H1 (cell line): ENCODE measurements around the gene MORF4L1. TPM values are rescaled to one million over a fixed set of nuclear protein-coding genes. Genes with fewer than 3 reads are reported as not detected.

Source experiments
- CTCF ChIA-PET: fragments of 300-600 bp; sonication (Branson Sonifier 250); formaldehyde crosslinking; loops from one replicate; lab custom pipeline; 2021; ENCODE audit not compliant: partially characterized antibody; lab: Charles Lee
- POLR2A ChIA-PET: fragments of 300-600 bp; sonication (Branson Sonifier 250); formaldehyde crosslinking; loops from one replicate; lab custom pipeline; 2021; ENCODE audit warnings: inconsistent platforms; ENCODE audit not compliant: partially characterized antibody; lab: Charles Lee
- DNase-seq, 2 experiments: peaks; one replicate each; pipeline versions ENCODE4 v3.0.0 to v3.0.0-alpha.2; 2010 to 2022; ENCODE audit warnings: low spot score in 2 of 2, low read depth in 1 of 2, mixed read lengths in 1 of 2
- FAIRE-seq: peaks from 2 replicates; lab custom pipeline; 2011; peaks lifted over from hg19 to GRCh38; lab: Jason Lieb, UNC
- H2AFZ ChIP-seq: 2 replicates; pipeline ENCODE4 v1.8.1; 2012; ENCODE audit warnings: low read length, inconsistent platforms
- H2AK5ac ChIP-seq: 2 replicates; pipeline ENCODE4 v1.6.1; 2013; ENCODE audit warnings: low read depth, low read length
- H2BK120ac ChIP-seq: replicated peaks from 2 replicates; pipeline ENCODE3; 2013; ENCODE audit warnings: low read depth, low read length, inconsistent platforms
- H2BK12ac ChIP-seq: 2 replicates; pipeline ENCODE4 v1.6.1; 2013; ENCODE audit warnings: low read depth, low read length
- H2BK15ac ChIP-seq: 2 replicates; pipeline ENCODE4 v1.6.1; 2013; ENCODE audit warnings: low read length
- H2BK20ac ChIP-seq: 2 replicates; pipeline ENCODE4 v1.6.1; 2013; ENCODE audit warnings: low read length
- H2BK5ac ChIP-seq: 2 replicates; pipeline ENCODE4 v1.6.1; 2013; ENCODE audit warnings: low read depth, low read length
- H3K14ac ChIP-seq: 2 replicates; pipeline ENCODE4 v1.6.1; 2013; ENCODE audit warnings: inconsistent platforms; ENCODE audit not compliant: insufficient read length
- H3K18ac ChIP-seq: 2 replicates; pipeline ENCODE4 v1.6.1; 2013; ENCODE audit warnings: low read length; ENCODE audit errors: extremely low read depth
- H3K23ac ChIP-seq: 2 replicates; pipeline ENCODE4 v1.6.1; 2013; ENCODE audit warnings: inconsistent platforms; ENCODE audit not compliant: insufficient read length
- H3K23me2 ChIP-seq: 2 replicates; pipeline ENCODE4 v1.6.1; 2013; ENCODE audit warnings: low read depth, low read length
- H3K27ac ChIP-seq: 2 replicates; pipeline ENCODE4 v1.6.1; 2011; ENCODE audit warnings: low read depth, low read length, inconsistent platforms
- H3K27me3 ChIP-seq, 4 experiments: replicated peaks in 1 of 4; 1 replicate in 1 of 4; 2 replicates in 3 of 4; pipeline versions ENCODE4 v1.6.1 to v1.8.1; 2011 to 2013; ENCODE audit warnings: low read length in 3 of 4, mild to moderate bottlenecking in 3 of 4, inconsistent platforms in 2 of 4, mixed read lengths in 2 of 4, moderate library complexity in 1 of 4; ENCODE audit not compliant: control insufficient read depth in 3 of 4, insufficient read depth in 3 of 4; ENCODE audit errors: extremely low read depth in 1 of 4
- H3K36me3 ChIP-seq, 4 experiments: 2 replicates each; pipeline versions ENCODE4 v1.6.1 to v1.8.1; 2011 to 2013; ENCODE audit warnings: mild to moderate bottlenecking in 4 of 4, low read length in 3 of 4, moderate library complexity in 2 of 4, control low read depth in 1 of 4, inconsistent platforms in 1 of 4; ENCODE audit not compliant: insufficient read depth in 4 of 4, control insufficient read depth in 2 of 4
- H3K4ac ChIP-seq: replicated peaks from 2 replicates; pipeline ENCODE3; 2013; ENCODE audit warnings: low read length, low read depth, mixed read lengths, inconsistent platforms; ENCODE audit not compliant: insufficient read length
- H3K4me1 ChIP-seq, 4 experiments: replicated peaks in 1 of 4; 1 replicate in 1 of 4; 2 replicates in 3 of 4; pipeline versions ENCODE4 v1.6.1 to v1.8.1; 2011 to 2013; ENCODE audit warnings: low read length in 3 of 4, inconsistent platforms in 2 of 4, mixed read lengths in 1 of 4; ENCODE audit not compliant: insufficient read depth in 4 of 4, control insufficient read depth in 3 of 4
- H3K4me2 ChIP-seq, 2 experiments: 2 replicates each; pipeline versions ENCODE4 v1.6.1 to v1.8.1; 2011 to 2013; ENCODE audit warnings: low read depth in 2 of 2, low read length in 2 of 2, control low read depth in 1 of 2, inconsistent platforms in 1 of 2, mild to moderate bottlenecking in 1 of 2; ENCODE audit not compliant: insufficient read depth in 1 of 2
- H3K4me3 ChIP-seq, 4 experiments: fragments of 200-600, 300-600 bp in 1 of 4; sonication (generic), shearing (Covaris generic), sonication (Bioruptor Twin) in 1 of 4; 2 replicates each; pipeline versions ENCODE4 v1.5.1 to v1.8.1; 2011 to 2016; ENCODE audit warnings: low read length in 4 of 4, low read depth in 3 of 4, control low read depth in 2 of 4, inconsistent platforms in 2 of 4, mild to moderate bottlenecking in 2 of 4, mixed read lengths in 1 of 4, moderate library complexity in 1 of 4; ENCODE audit not compliant: insufficient read depth in 2 of 4; ENCODE audit errors: extremely low read depth in 1 of 4
- H3K56ac ChIP-seq: replicated peaks from 2 replicates; pipeline ENCODE3; 2013; ENCODE audit warnings: low read depth, mild to moderate bottlenecking, mixed read lengths, low read length, inconsistent platforms; ENCODE audit not compliant: insufficient read length
- H3K79me1 ChIP-seq: 2 replicates; pipeline ENCODE4 v1.6.1; 2013; ENCODE audit warnings: low read depth, low read length, control low read depth
- H3K79me2 ChIP-seq, 2 experiments: 2 replicates each; pipeline versions ENCODE4 v1.6.1 to v1.8.1; 2012 to 2013; ENCODE audit warnings: low read length in 2 of 2, mild to moderate bottlenecking in 2 of 2, inconsistent platforms in 1 of 2; ENCODE audit not compliant: insufficient read depth in 2 of 2, control insufficient read depth in 1 of 2
- H3K9ac ChIP-seq, 4 experiments: replicated peaks in 1 of 4; 1 replicate in 1 of 4; 2 replicates in 3 of 4; pipeline versions ENCODE4 v1.6.1 to v1.8.1; 2011 to 2013; ENCODE audit warnings: low read depth in 3 of 4, low read length in 3 of 4, control low read depth in 2 of 4, mild to moderate bottlenecking in 2 of 4, moderate library complexity in 2 of 4, inconsistent platforms in 1 of 4; ENCODE audit errors: extremely low read depth in 1 of 4
- H3K9me3 ChIP-seq, 2 experiments: 2 replicates each; pipeline versions ENCODE4 v1.6.1 to v1.8.1; 2012 to 2013; ENCODE audit warnings: mild to moderate bottlenecking in 2 of 2, moderate library complexity in 2 of 2, control low read depth in 1 of 2, inconsistent platforms in 1 of 2, low read depth in 1 of 2, low read length in 1 of 2, mixed read lengths in 1 of 2; ENCODE audit not compliant: insufficient read depth in 2 of 2
- H4K20me1 ChIP-seq, 2 experiments: replicated peaks in 1 of 2; 2 replicates each; pipeline versions ENCODE3 to v1.8.1; 2011 to 2013; ENCODE audit warnings: inconsistent platforms in 2 of 2, low read length in 2 of 2, mild to moderate bottlenecking in 1 of 2; ENCODE audit not compliant: insufficient read depth in 2 of 2, control insufficient read depth in 1 of 2
- H4K5ac ChIP-seq: 2 replicates; pipeline ENCODE4 v1.6.1; 2013; ENCODE audit warnings: low read length, low read depth, mixed read lengths, inconsistent platforms; ENCODE audit not compliant: insufficient read length
- H4K8ac ChIP-seq: 2 replicates; pipeline ENCODE4 v1.8.0; 2013; ENCODE audit warnings: mild to moderate bottlenecking, moderate library complexity, low read length, inconsistent platforms; ENCODE audit not compliant: insufficient read depth; ENCODE audit errors: extremely low read depth
- H4K91ac ChIP-seq: replicated peaks from 2 replicates; pipeline ENCODE3; 2013; ENCODE audit warnings: low read length, mixed read lengths, inconsistent platforms; ENCODE audit not compliant: insufficient read length
- BRCA1 ChIP-seq: IDR thresholded peaks from 2 replicates; pipeline ENCODE4 v1.6.1; 2012; ENCODE audit warnings: low read depth, low read length, improper control_type of control experiment
- CBX8 ChIP-seq: fragments of 300-800, 300-1000 bp; sonication (generic); IDR thresholded peaks from 2 replicates; pipeline ENCODE4 v1.7.1; 2016; ENCODE audit warnings: low read depth, low read length, borderline replicate concordance
- CHD1 ChIP-seq: IDR thresholded peaks from 2 replicates; pipeline ENCODE4 v1.6.1; 2012; ENCODE audit warnings: low read depth, low read length, improper control_type of control experiment
- CTBP2 ChIP-seq: IDR thresholded peaks from 2 replicates; pipeline ENCODE4 v1.7.0; 2011; ENCODE audit warnings: borderline replicate concordance, mild to moderate bottlenecking, moderate library complexity, mixed read lengths, low read length; ENCODE audit not compliant: insufficient read depth, insufficient read length
- JUN ChIP-seq: IDR thresholded peaks from 2 replicates; pipeline ENCODE4 v1.6.1; 2011; ENCODE audit warnings: low read depth, mild to moderate bottlenecking, improper control_type of control experiment, low read length
- KDM5A ChIP-seq: fragments of 200-600 bp; IDR thresholded peaks from 2 replicates; pipeline ENCODE4 v1.7.1; 2012; ENCODE audit warnings: mild to moderate bottlenecking, low read length, inconsistent platforms, mixed read lengths
- NANOG ChIP-seq: IDR thresholded peaks from 2 replicates; pipeline ENCODE4 v1.6.1; 2011; ENCODE audit warnings: low read length, low read depth, mild to moderate bottlenecking, inconsistent platforms; ENCODE audit not compliant: insufficient read depth, poor library complexity, severe bottlenecking
- NRF1 ChIP-seq: IDR thresholded peaks from 2 replicates; pipeline ENCODE4 v1.6.1; 2011; ENCODE audit warnings: mild to moderate bottlenecking, low read depth, low read length, improper control_type of control experiment
- POLR2A ChIP-seq, 2 experiments: IDR thresholded peaks; 1 replicate in 1 of 2; 2 replicates in 1 of 2; pipeline ENCODE4 v1.6.1; 2011; ENCODE audit warnings: low read depth in 2 of 2, low read length in 2 of 2, mild to moderate bottlenecking in 2 of 2; ENCODE audit errors: control extremely low read depth in 1 of 2
- SIX5 ChIP-seq: IDR thresholded peaks from 2 replicates; pipeline ENCODE4 v1.6.1; 2011; ENCODE audit warnings: mild to moderate bottlenecking, low read depth, low read length
- SRF ChIP-seq: IDR thresholded peaks from 2 replicates; pipeline ENCODE4 v1.6.1; 2011; ENCODE audit warnings: mild to moderate bottlenecking, low read depth, low read length, moderate library complexity
- ZNF274 ChIP-seq: IDR thresholded peaks from 2 replicates; pipeline ENCODE4 v1.7.0; 2012; ENCODE audit warnings: low read length, borderline replicate concordance; ENCODE audit errors: extremely low read depth
- WGBS, 2 experiments: shearing (Covaris generic) in 1 of 2; methylation state at CpG; one replicate each; pipeline versions ENCODE4 v1.1.6 to v1.1.7; 2013 to 2015; ENCODE audit warnings: low lambda C conversion rate in 2 of 2, mixed read lengths in 2 of 2, inconsistent platforms in 1 of 2, low coverage in 1 of 2, missing lambda C conversion rate in 1 of 2; ENCODE audit not compliant: insufficient replicate concordance in 2 of 2, insufficient coverage in 1 of 2, insufficient read length in 1 of 2; ENCODE audit errors: extremely low coverage in 1 of 2, missing lambda C conversion rate in 1 of 2; 5-methylcytosine and 5-hydroxymethylcytosine counted together
- polyA plus RNA-seq, 7 experiments: library from polyadenylated mRNA; depleted of rRNA in 3 of 7; stranded (reverse) in 5 of 7; unstranded in 2 of 7; fragments of >200 nt in 5 of 7; fragments of 200-250 nt in 2 of 7; gene quantifications; 1 replicate in 5 of 7; 2 replicates in 1 of 7; 4 replicates in 1 of 7; pipeline versions ENCODE4 v1.2.1 to v1.2.3, GENCODE V29; 2011 to 2013; ENCODE audit warnings: missing spikeins in 2 of 7, mixed read lengths in 2 of 7
- total RNA-seq: library from RNA; stranded (reverse); fragmentation: NEBNext Ultra II Directional; extraction: Animal tissue kit (Norgen Biotek cat#: 25700); gene quantifications from 2 replicates; pipeline ENCODE4 v1.2.1, GENCODE V29; 2021

The MORF4L1 gene
- total and polyA plus RNA-seq, 2 of the 8 experiments (the other 6 are each of a cell fraction or from before 2014, with no cell fraction given) = 260 to 533 TPM

- Histone ChIP-seq H2BK15ac (no peak overlapping the region), H3K56ac (no peak overlapping the region), H4K5ac (no peak overlapping the region), H3K23me2 (no peaks in the 10 kb centered on the region), H3K27me3 (no peaks in the 10 kb centered on the region), H2BK12ac (no peak overlapping the region), H2AK5ac (no peak overlapping the region), H3K18ac (no peak overlapping the region), H3K27ac (no peak overlapping the region), H3K4me3 (no peak overlapping the region), H3K79me2 (no peaks in the 10 kb centered on the region), H2AFZ (no peak overlapping the region), H4K8ac (no peak overlapping the region), H3K4ac (no peak overlapping the region), H3K14ac (no peak overlapping the region), H3K9ac (no peak overlapping the region), H3K36me3 (no peaks in the 10 kb centered on the region), H4K91ac (no peak overlapping the region), H3K9me3 (no peaks in the 10 kb centered on the region), H2BK20ac (no peak overlapping the region), H2BK5ac (no peak overlapping the region), H2BK120ac (no peak overlapping the region), H3K4me2 (no peak overlapping the region), H3K79me1 (no peaks in the 10 kb centered on the region), H3K4me1 (no peaks in the 10 kb centered on the region), H3K23ac (no peak overlapping the region), H4K20me1 (no peaks in the 10 kb centered on the region)
- 89% methylated on average over 3 of the region's 3 CpGs; no CpG with 5 or more reads in 1 of the 2 experiments for WGBS, 2 experiments
- ChIA-PET CTCF (interaction anchor here (0.7 to 1.0 kb wide), 3 partner anchors 10 to 35 kb away, joined by 3 to 5 read pairs (median 3); no protein-coding TSS in a partner anchor), POLR2A (no interaction called here)
- TF ChIP-seq ZNF274 (no peak), SRF (no peak), CTBP2 (no peak), JUN (no peak), CBX8 (no peak), POLR2A (IDR thresholded peaks at IDR 0.05; ENCODE audit: control extremely low read depth in 1 of 2, low read depth in 2 of 2, low read length in 2 of 2) (no peak), CHD1 (no peak), BRCA1 (no peak), KDM5A (no peak), NANOG (no peak), SIX5 (no peak), NRF1 (no peak)
- FAIRE-seq = no peak
- no peak for DNase-seq
These were observed 30.2 kb upstream of the MORF4L1 start for GRCh38 chr15:78842519-78842918.
